A549 (cell line): Measurements from ENCODE around the gene ZIC2. TPM values are rescaled to one million over a fixed set of nuclear protein-coding genes. Genes with fewer than 3 reads are reported as not detected.

ENCODE experiments used
- ATAC-seq, 2 experiments: fragments of 200-7000 bp in 1 of 2; fragments of >200 bp in 1 of 2; cut with Nextera tagmentation in 1 of 2; cut with Tn5 transposase in 1 of 2; 3 replicates each; pipeline versions ENCODE4 v1.8.0 to v1.9.1; 2018 to 2020; ENCODE audit warnings: mild to moderate bottlenecking in 1 of 2, moderate library complexity in 1 of 2
- CTCF ChIA-PET: fragments of 300-600 bp; sonication (Branson Sonifier 250); formaldehyde crosslinking; extraction: SDS; loops from one replicate; lab custom pipeline; 2021; ENCODE audit warnings: antibody characterized with exemption, inconsistent platforms; lab: Yijun Ruan, JAX
- POLR2A ChIA-PET: fragments of 350-600 bp; formaldehyde crosslinking; extraction: SDS; loops from one replicate; lab custom pipeline; 2021; ENCODE audit warnings: antibody characterized with exemption, inconsistent platforms; lab: Yijun Ruan, JAX
- DNase-seq, 2 experiments: peaks; one replicate each; pipeline versions ENCODE4 v3.0.0 to v3.0.0-alpha.2; 2011 to 2016; ENCODE audit warnings: low read depth in 1 of 2, low spot score in 1 of 2
- FAIRE-seq: peaks from 2 replicates; lab custom pipeline; 2011; peaks lifted over from hg19 to GRCh38; lab: Jason Lieb, UNC
- H3K27ac ChIP-seq, 2 experiments: fragments of >200 bp; sonication (Bioruptor Twin); formaldehyde crosslinking; 3 replicates each; pipeline ENCODE4 v1.5.1; 2016 to 2017
- H3K4me1 ChIP-seq: fragments of >200 bp; sonication (Bioruptor Twin); formaldehyde crosslinking; 3 replicates; pipeline ENCODE4 v1.6.1; 2016
- H3K4me2 ChIP-seq: fragments of >200 bp; sonication (Bioruptor Twin); formaldehyde crosslinking; 3 replicates; pipeline ENCODE4 v1.6.1; 2016
- H3K4me3 ChIP-seq: fragments of >200 bp; sonication (Bioruptor Twin); formaldehyde crosslinking; 3 replicates; pipeline ENCODE4 v1.5.1; 2016
- H3K9me3 ChIP-seq: fragments of >200 bp; sonication (Bioruptor Twin); formaldehyde crosslinking; 3 replicates; pipeline ENCODE4 v1.6.1; 2016
- ATOH8 ChIP-seq: fragments of 250-450 bp; sonication (Bioruptor Pico); IDR thresholded peaks from 2 replicates; pipeline ENCODE4 v1.5.0; 2020; ENCODE audit warnings: low read depth, mild to moderate bottlenecking, moderate library complexity
- BHLHE40 ChIP-seq: IDR thresholded peaks from 2 replicates; pipeline ENCODE4 v1.6.1; 2012; ENCODE audit warnings: low read depth, low read length, inconsistent platforms
- CBX8 ChIP-seq: fragments of 200-600 bp; sonication (generic); IDR thresholded peaks from 2 replicates; pipeline ENCODE4 v1.6.1; 2016
- CHD2 ChIP-seq: fragments of 150-350 bp; IDR thresholded peaks from 2 replicates; pipeline ENCODE4 v1.6.1; 2014; ENCODE audit warnings: low read length; ENCODE audit not compliant: partially characterized antibody
- EP300 ChIP-seq, 2 experiments: fragments of >200 bp; sonication (Bioruptor Twin); formaldehyde crosslinking; IDR thresholded peaks; 2 replicates in 1 of 2; 3 replicates in 1 of 2; pipeline ENCODE4 v1.6.1; 2016 to 2017
- ESRRA ChIP-seq: fragments of 150-350 bp; IDR thresholded peaks from 2 replicates; pipeline ENCODE4 v1.6.1; 2014; ENCODE audit warnings: mild to moderate bottlenecking, low read length, borderline replicate concordance
- HDAC2 ChIP-seq: fragments of 200-600 bp; sonication (generic); IDR thresholded peaks from 2 replicates; pipeline ENCODE4 v1.6.1; 2016
- HES2 ChIP-seq: fragments of >200 bp; sonication (Bioruptor Twin); formaldehyde crosslinking; IDR thresholded peaks from 2 replicates; pipeline ENCODE4 v1.6.1; 2016
- HOXA7 ChIP-seq: fragments of 250-450 bp; sonication (Bioruptor Pico); IDR thresholded peaks from 2 replicates; pipeline ENCODE4 v1.5.0; 2020; ENCODE audit warnings: mild to moderate bottlenecking, moderate library complexity
- HOXB13 ChIP-seq: fragments of 250-450 bp; sonication (Bioruptor Pico); IDR thresholded peaks from 2 replicates; pipeline ENCODE4 v1.5.0; 2020; ENCODE audit warnings: low read depth, mild to moderate bottlenecking, moderate library complexity
- HOXB5 ChIP-seq: fragments of 250-450 bp; sonication (Bioruptor Pico); IDR thresholded peaks from 2 replicates; pipeline ENCODE4 v1.5.0; 2020; ENCODE audit warnings: mild to moderate bottlenecking, moderate library complexity
- JUN ChIP-seq, 2 experiments: fragments of >200 bp; sonication (Bioruptor Twin); formaldehyde crosslinking; IDR thresholded peaks; 2 replicates in 1 of 2; 3 replicates in 1 of 2; pipeline ENCODE4 v1.6.1; 2016 to 2017
- JUNB ChIP-seq: fragments of >200 bp; sonication (Bioruptor Twin); formaldehyde crosslinking; IDR thresholded peaks from 2 replicates; pipeline ENCODE4 v1.6.1; 2016
- KDM1A ChIP-seq: fragments of 200-600 bp; sonication (generic); IDR thresholded peaks from 2 replicates; pipeline ENCODE4 v1.6.1; 2016; ENCODE audit warnings: low read depth, mild to moderate bottlenecking
- KDM5A ChIP-seq: fragments of 200-600 bp; sonication (generic); IDR thresholded peaks from 2 replicates; pipeline ENCODE4 v1.6.1; 2016; ENCODE audit warnings: antibody characterized with exemption, mild to moderate bottlenecking
- MAZ ChIP-seq: fragments of 150-350 bp; IDR thresholded peaks from 2 replicates; pipeline ENCODE4 v1.6.1; 2014; ENCODE audit warnings: antibody characterized with exemption, low read depth, low read length, borderline replicate concordance
- MYC ChIP-seq: IDR thresholded peaks from 2 replicates; pipeline ENCODE4 v1.6.1; 2012; ENCODE audit warnings: mild to moderate bottlenecking, inconsistent platforms, low read length, improper control_type of control experiment, borderline replicate concordance
- NFE2L2 ChIP-seq: fragments of 150-350 bp; conservative IDR thresholded peaks from 2 replicates; pipeline ENCODE4 v1.6.1; 2014; ENCODE audit warnings: low read length
- RARB ChIP-seq: fragments of 250-450 bp; sonication (Bioruptor Pico); IDR thresholded peaks from 2 replicates; pipeline ENCODE4 v1.8.0; 2021; ENCODE audit warnings: mild to moderate bottlenecking, moderate library complexity
- RFX5 ChIP-seq: fragments of 450-650 bp; IDR thresholded peaks from 2 replicates; pipeline ENCODE4 v1.7.1; 2014; ENCODE audit warnings: antibody characterized with exemption, mild to moderate bottlenecking, moderate library complexity
- ZNF302 ChIP-seq: fragments of 250-450 bp; sonication (Bioruptor Pico); IDR thresholded peaks from 2 replicates; pipeline ENCODE4 v1.9.0; 2021; ENCODE audit warnings: inconsistent platforms, mild to moderate bottlenecking, moderate library complexity
- ZSCAN20 ChIP-seq: fragments of 250-450 bp; sonication (Bioruptor Pico); IDR thresholded peaks from 2 replicates; pipeline ENCODE4 v1.8.0; 2022; ENCODE audit warnings: mild to moderate bottlenecking, moderate library complexity
- WGBS: methylation state at CpG from one replicate; pipeline ENCODE4 v1.1.6; 2017; ENCODE audit errors: missing lambda C conversion rate; 5-methylcytosine and 5-hydroxymethylcytosine counted together
- polyA plus RNA-seq, 4 experiments: library from polyadenylated mRNA; depleted of rRNA in 3 of 4; stranded (reverse); fragments of >200 nt; fragmentation: RNase III in 1 of 4; extraction: RNeasy Plus Mini Kit Qiagen cat#74134 plus additional on column Dnase treatment in 1 of 4; gene quantifications; 2 replicates in 3 of 4; 3 replicates in 1 of 4; pipeline ENCODE4 v1.2.3, GENCODE V29; 2011 to 2017
- TF ChIP-seq, protein P1 (sequence below): fragments of >200 bp; sonication (Bioruptor Twin); formaldehyde crosslinking; IDR thresholded peaks from 3 replicates; pipeline ENCODE4 v1.5.1; 2016
- TF ChIP-seq, protein P2 (sequence below): IDR thresholded peaks from 2 replicates; pipeline ENCODE4 v1.6.1; 2012; ENCODE audit warnings: low read depth, borderline replicate concordance

ZIC2 gene
- polyA plus RNA-seq, 2 of the 4 experiments (the other 2 are of a cell fraction): 2.1 to 10.3 TPM

GRCh38 chr13:99956473-99957349 lies 24.9 kb upstream of the ZIC2 start:
- Histone ChIP-seq H3K4me1 (no peaks in the 10 kb centered on the region), H3K4me3 (no peak overlapping the region), H3K4me2 (no peak overlapping the region), H3K27ac (no peak overlapping the region), H3K9me3 (no peaks in the 10 kb centered on the region)
- 87% methylated on average over 47 of the region's 68 CpGs for WGBS
- ChIA-PET POLR2A (no interaction called here), CTCF (interaction anchor here (2.0 kb wide), 1 partner anchor 41 kb away, joined by 7 read pairs; no protein-coding TSS in a partner anchor)
- TF ChIP-seq RFX5 (no peak), CBX8 (no peak), BHLHE40 (no peak), ZNF302 (CRISPR knock-in tag) (no peak), NFE2L2 (no peak)
- ATAC-seq (no peak), FAIRE-seq (no peak), DNase-seq (no peak)

DNA sequence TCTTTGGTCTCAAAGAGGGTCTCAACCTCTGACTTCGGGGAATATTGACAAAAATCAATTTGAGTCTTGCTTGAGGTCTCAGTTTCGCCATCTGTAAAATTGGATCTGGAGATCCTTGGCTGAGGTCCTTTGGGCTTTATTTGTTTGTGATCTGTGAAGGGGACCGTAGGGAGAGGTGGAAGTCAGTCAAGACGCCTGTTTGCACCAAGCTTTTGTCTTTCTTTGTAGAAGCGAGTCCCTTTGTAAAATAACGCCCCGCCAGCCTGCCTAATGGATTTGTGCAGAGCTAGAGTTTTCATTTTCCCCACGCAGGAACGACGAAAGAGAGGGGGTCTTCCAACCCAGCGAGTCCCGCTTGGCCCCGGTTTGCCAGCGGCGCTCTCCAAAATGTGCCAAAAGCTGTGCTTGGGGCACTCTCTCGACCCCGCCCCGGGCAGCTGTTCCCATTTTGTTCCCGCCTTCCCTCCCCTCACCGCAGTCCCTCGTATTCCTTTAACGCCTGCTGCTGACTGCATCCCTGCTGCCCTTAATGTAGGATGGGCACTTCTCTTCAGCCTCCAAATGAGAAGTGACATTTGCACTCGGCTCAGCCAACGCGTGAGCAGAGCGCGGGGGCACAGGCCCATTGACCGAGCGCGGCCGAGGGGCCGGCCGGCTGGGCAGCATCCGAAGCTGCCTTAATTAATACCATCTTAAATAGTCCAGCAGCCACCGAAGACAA lies 23.0 kb upstream of the ZIC2 start:
- no peak overlapping the region for H3K4me3 ChIP-seq
- no peak for TF ChIP-seq EP300 (IDR thresholded peaks at IDR 0.05)
- TF ChIP-seq KDM5A: no peak
- no peak for TF ChIP-seq CBX8
- TF ChIP-seq CHD2: no peak
- no peak for TF ChIP-seq HDAC2
- TF ChIP-seq ATOH8 (CRISPR knock-in tag): no peak
- TF ChIP-seq MYC: no peak
- TF ChIP-seq HES2: no peak
- no peak for TF ChIP-seq ESRRA
- TF ChIP-seq, protein P1, sequence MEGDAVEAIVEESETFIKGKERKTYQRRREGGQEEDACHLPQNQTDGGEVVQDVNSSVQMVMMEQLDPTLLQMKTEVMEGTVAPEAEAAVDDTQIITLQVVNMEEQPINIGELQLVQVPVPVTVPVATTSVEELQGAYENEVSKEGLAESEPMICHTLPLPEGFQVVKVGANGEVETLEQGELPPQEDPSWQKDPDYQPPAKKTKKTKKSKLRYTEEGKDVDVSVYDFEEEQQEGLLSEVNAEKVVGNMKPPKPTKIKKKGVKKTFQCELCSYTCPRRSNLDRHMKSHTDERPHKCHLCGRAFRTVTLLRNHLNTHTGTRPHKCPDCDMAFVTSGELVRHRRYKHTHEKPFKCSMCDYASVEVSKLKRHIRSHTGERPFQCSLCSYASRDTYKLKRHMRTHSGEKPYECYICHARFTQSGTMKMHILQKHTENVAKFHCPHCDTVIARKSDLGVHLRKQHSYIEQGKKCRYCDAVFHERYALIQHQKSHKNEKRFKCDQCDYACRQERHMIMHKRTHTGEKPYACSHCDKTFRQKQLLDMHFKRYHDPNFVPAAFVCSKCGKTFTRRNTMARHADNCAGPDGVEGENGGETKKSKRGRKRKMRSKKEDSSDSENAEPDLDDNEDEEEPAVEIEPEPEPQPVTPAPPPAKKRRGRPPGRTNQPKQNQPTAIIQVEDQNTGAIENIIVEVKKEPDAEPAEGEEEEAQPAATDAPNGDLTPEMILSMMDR: no peak
- no peak for TF ChIP-seq HOXA7 (CRISPR knock-in tag)
- TF ChIP-seq, protein P2, sequence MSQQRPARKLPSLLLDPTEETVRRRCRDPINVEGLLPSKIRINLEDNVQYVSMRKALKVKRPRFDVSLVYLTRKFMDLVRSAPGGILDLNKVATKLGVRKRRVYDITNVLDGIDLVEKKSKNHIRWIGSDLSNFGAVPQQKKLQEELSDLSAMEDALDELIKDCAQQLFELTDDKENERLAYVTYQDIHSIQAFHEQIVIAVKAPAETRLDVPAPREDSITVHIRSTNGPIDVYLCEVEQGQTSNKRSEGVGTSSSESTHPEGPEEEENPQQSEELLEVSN: no peak
- TF ChIP-seq ZSCAN20 (CRISPR knock-in tag): no peak
- TF ChIP-seq MAZ: no peak
- TF ChIP-seq RARB (CRISPR knock-in tag): no peak
- TF ChIP-seq KDM1A: no peak
- TF ChIP-seq JUNB: no peak
- no peak for TF ChIP-seq JUN (IDR thresholded peaks at IDR 0.05)
- TF ChIP-seq HOXB5: no peak
- no peak for TF ChIP-seq HOXB13 (CRISPR knock-in tag)
- H3K27ac ChIP-seq: no peak overlapping the region
- no peaks in the 10 kb centered on the region for H3K4me1 ChIP-seq
- no peak overlapping the region for H3K4me2 ChIP-seq
- ATAC-seq: no peak
- H3K9me3 ChIP-seq: no peaks in the 10 kb centered on the region
- FAIRE-seq: no peak
- ChIA-PET POLR2A (no interaction called here), CTCF (no interaction called here)
- WGBS: 94% methylated on average over 35 of the region's 35 CpGs
- DNase-seq: no peak
